ENCODE data around the gene PPP2R1B.

GRCh38 chr11:111697933-111698371 lies 68.2 kb downstream of the PPP2R1B start:
- TF ChIP-seq CTCF (IDR thresholded peaks at IDR 0.05) (no peak), POLR2A (IDR thresholded peaks at IDR 0.05) (no peak), POLR2AphosphoS5 (IDR thresholded peaks at IDR 0.05) (no peak)

All from prostate gland (tissue), 2 donors.